Measurements from ENCODE around the gene GATB.
"Not testable (repeated sequence)": the region's sequence is repeated elsewhere in the genome, so short reads cannot be mapped to it uniquely, and the experiment has no call there.

The GATB gene

GRCh38 chr4:151784706-151785105 is 23.9 kb upstream of the GATB start:
- DNase-seq (ENCODE audit: low read depth), result no peak

GRCh38 chr4:151783867-151784266 is 23.1 kb upstream of the GATB start:
- DNase-seq (ENCODE audit: low read depth), result no peak

GRCh38 chr4:151782296-151782695 is 21.5 kb upstream of the GATB start:
- no peak for DNase-seq (ENCODE audit: low read depth)

- no peak for DNase-seq (ENCODE audit: low read depth)
Measured at GRCh38 chr4:151781026-151781425, 20.2 kb upstream of the GATB start.

DNA sequence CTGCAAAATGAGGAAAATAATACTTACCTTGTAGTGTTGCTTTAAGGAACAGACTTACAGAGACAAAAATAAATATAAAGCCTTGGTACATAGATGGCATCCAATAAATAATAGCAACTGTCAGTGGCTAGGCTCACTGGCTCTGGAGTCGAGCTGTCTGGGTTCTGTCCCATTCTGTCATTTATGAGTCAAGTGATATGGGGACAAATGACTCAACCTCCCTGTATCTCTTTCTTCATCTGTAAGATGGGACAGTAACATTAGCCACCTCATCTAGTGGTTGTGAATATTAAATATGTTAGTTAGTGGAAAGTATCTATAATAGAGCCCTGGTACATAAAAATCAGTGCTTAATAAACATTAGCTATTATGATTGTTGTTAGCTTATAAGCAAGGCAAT is 16.7 kb upstream of the GATB start:
- DNase-seq (ENCODE audit: low read depth), result no peak

DNA sequence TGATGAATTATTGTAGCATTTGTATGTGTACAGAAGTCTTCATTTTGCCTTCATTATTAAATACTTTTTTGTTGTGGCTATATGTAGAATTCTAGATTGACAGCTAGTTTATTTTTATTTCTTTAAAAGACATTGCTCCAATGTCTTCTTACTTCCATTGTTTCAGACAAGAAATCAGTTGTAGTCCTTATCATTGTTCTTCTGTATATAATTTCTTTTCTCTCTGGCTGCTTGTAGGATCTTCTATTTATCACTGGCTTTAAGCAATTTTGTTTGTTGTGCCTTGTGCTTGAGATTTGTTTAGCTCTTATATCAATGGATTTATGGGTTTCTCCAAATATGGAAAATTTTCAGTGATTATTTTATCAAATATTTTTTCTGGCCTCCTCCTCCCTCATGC is 13.5 kb upstream of the GATB start:
- no peak for DNase-seq (ENCODE audit: low read depth)

GRCh38 chr4:151772274-151772673 is 11.5 kb upstream of the GATB start:
- DNase-seq (ENCODE audit: low read depth), result no peak

- DNase-seq (ENCODE audit: low read depth), result no peak
Measured at GRCh38 chr4:151771664-151772063, 10.9 kb upstream of the GATB start.

GRCh38 chr4:151770154-151770553 is 9.3 kb upstream of the GATB start:
- DNase-seq (ENCODE audit: low read depth), result no peak

DNA sequence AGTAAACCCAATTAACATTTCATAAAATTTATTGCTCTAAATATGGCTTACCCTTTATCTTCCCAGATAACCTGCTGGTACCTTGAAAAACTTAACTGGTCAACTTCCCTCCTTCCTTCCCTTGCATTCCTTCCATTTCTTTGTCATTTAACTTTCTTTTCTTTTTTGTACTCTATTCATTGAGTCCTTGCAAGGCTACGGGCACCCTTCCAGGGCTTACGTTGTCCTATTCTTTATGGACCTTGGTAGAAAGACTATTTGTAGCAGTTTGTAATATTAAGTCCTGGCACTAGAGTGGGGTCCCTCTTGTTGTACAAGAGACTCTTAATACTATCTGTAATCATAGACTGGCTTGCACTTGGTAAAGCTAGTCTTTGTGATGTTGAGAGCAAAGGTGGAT is 8.0 kb upstream of the GATB start:
- DNase-seq (ENCODE audit: low read depth), result no peak

DNA sequence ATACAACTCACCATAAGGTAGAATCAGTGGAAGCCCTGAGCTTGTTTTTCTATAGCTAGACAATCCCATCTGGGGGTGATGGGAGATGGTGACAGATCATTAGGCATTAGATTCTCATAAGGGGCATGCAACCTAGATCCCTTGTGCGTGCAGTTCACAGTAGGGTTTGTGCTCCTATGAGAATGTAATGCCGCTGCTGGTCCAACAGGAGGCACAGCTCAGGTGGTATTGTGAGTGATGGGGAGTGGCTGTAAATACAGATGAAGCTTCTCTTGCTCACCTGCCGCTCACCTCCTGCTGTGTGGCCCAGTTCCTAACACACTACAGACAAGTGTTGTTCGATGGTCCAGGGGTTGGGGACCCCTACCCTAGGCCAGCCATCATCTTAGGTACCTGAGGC is 5.9 kb upstream of the GATB start:
- no peak for DNase-seq (ENCODE audit: low read depth)

- DNase-seq (ENCODE audit: low read depth), result no peak
Measured at GRCh38 chr4:151760002-151760401, 805 bp downstream of the GATB start.

- DNase-seq (ENCODE audit: low read depth), result no peak
Measured at GRCh38 chr4:151753056-151753455, 7.8 kb downstream of the GATB start.

DNA sequence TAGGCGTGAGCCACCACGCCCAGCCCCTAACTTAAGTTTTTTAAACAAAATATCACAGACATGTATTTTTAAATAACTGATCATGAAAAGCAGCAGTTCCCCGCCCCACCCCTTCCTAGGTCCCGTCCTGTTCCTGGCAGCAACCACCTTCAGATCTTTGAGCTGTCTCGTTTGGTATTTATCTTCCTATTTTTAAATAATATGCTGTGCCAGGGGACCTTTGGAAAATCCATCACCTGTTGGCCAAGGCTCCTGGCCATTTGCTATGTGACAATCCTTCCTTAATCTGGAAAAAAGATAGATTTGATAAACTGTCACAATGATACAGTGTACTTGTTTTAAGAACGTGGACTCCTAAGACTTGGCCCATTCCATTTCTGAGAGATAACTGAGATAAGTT is 10.7 kb downstream of the GATB start:
- DNase-seq (ENCODE audit: low read depth), result no peak

DNA sequence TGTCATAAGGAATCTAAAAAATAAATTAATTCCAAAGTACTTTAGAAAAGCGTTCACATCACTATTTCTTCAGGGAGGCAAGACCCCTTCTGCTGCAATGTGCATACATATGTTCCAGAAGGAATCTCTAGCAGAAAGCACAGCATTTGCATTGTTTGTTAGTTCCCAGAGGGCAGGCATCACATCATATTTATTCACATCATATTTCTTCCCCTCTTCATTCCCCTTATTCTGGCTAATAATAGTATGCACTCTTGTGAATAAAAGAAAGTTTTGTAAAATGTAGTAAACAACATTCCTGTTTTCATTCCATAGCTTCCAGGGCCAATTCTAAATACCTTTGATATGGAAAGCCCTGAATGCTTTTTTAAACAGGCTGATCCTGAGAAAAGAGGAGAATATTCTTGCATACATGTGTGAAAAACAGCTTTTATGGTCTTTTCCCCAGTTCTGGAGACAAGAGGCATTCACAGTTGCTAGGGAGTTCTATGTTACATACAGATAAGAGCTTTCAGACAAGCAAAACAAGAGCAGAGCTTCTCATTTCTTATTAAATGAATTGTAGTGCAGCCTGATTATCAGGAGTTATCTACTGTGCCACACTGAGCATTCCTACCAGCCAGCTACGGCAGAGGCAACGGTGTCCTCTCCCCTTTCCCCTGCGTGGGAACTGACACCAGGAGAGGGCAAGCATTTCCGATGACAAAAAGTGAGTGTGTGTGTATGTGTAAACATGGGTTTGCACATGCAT is 15.2 kb downstream of the GATB start:
- DNase-seq (ENCODE audit: low read depth), result no peak

DNA sequence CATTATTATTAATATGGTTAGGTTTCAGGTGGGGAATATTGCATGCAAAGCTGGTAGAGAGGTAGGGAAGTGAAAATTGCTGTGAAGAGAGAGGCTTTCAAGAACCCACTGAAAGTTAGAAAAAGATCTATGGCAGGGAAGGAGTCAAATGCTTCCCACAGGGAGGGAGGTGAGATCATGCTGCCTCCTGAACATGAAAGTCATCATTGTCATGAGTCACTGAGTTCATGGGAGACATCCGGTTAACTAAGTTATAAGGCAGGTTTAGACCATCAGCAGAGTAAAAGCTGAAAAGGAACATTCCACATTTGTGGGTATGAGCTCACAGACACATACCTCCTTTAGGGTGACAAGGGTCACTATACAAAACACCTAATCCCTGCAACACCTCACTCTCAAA is 16.2 kb downstream of the GATB start:
- no peak for DNase-seq (ENCODE audit: low read depth)

GRCh38 chr4:151743894-151744293 is 16.9 kb downstream of the GATB start:
- DNase-seq (ENCODE audit: low read depth), result no peak

DNA sequence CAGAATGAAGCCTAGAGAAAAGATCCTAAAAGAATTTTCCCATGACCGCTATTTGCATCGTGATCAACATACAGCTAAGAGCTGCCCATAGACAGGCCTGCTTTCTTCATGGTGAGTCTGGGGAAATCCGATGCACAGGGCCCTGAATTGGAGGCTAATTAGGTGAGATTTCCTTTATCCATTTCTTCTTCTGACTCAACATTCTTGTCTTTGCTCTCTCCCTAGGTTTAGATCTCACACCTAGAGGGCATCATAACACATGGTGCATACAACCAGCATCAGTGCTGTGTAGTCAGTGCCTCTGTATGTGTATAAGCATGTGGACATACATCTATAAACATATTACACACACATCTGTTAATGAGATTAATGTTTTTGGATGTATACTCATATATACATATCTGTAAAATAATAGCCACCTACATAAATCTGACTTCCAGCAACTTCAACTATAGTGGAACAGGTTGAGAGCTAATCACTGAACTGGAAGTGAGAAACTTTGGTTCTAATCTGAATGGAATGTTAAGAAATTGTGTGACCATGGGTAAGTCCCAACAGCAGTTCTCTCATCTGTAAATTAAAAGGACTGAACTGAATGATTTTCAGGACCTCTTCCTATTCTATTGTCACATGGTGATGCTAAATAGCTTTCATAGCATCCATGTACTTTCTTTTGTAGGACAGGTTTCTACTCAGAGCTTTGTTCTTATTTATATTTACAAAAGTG is 17.5 kb downstream of the GATB start:
- no peak for DNase-seq (ENCODE audit: low read depth)

DNA sequence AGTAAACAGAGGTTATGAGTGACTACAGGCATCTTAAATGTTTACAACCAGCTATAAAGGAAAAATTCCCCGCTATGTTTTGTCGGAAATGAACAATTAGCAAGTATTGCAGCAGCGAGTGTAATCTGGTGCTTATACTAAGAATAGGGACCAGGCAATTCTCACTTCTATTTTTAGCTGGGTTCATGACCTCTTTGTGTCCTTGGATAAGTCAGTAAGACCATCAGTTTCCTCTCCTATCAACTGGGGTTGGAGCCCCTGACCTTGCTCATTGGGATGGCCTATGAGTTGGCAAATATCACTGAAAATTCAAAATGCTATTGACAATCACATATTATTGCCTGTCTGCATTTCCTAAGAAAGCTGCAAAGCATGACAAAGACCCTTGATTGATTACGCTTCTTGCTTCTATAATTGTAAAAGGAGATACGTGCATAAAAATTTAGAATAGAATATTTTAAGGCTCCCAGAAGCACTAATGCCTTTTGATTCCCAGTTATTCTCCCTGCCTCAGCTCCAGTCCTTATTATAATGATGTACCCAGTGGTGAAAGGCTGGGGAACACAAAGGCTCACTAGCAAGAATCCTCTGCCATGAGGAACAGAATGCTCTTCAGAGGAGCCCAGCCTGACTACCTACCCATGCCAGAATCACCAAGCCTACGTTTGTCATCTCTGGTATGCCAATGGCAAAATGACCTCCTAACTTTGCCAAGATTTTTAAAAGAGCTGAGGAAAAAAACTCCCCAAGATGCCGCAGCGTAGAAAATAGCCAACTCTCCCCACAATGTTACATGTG is 21.9 kb downstream of the GATB start:
- no peak for DNase-seq (ENCODE audit: low read depth)

- not testable (repeated sequence) for DNase-seq (ENCODE audit: low read depth)
Measured at GRCh38 chr4:151736852-151737251, 24.0 kb downstream of the GATB start.

- DNase-seq (ENCODE audit: low read depth), result no peak
Measured at GRCh38 chr4:151736361-151736760, 24.4 kb downstream of the GATB start.

GRCh38 chr4:151731670-151732069 is 29.1 kb downstream of the GATB start:
- not testable (repeated sequence) for DNase-seq (ENCODE audit: low read depth)
